Neural cell (in vitro differentiated cells): ENCODE results near the gene SLC6A17. TPM values are rescaled to one million over a fixed set of nuclear protein-coding genes. Genes with fewer than 3 reads are reported as not detected.
A peak's percentile ranks its signal among the peaks of the same experiment; 100 is the strongest.

Experiments used
- H2AFZ ChIP-seq: fragments of 200-600, 300-800 bp; sonication (generic), shearing (Covaris generic); 2 replicates; pipeline ENCODE4 v1.6.0; 2014; ENCODE audit warnings: low read depth, mild to moderate bottlenecking, antibody characterized with exemption, low read length, moderate library complexity
- H3F3A ChIP-seq: fragments of 200-600 bp; shearing (Covaris generic); 2 replicates; pipeline ENCODE4 v1.6.1; 2016; ENCODE audit warnings: mild to moderate bottlenecking, moderate library complexity, mixed read lengths, antibody characterized with exemption, low read length; ENCODE audit not compliant: insufficient read depth, poor library complexity, severe bottlenecking
- H3K27ac ChIP-seq: fragments of 200-600, 300-800 bp; sonication (generic), shearing (Covaris generic); 2 replicates; pipeline ENCODE4 v1.5.1; 2014; ENCODE audit warnings: mild to moderate bottlenecking, low read length, moderate library complexity
- H3K27me3 ChIP-seq: fragments of 300-800, 200-600 bp; sonication (generic), shearing (Covaris generic); 2 replicates; pipeline ENCODE4 v1.6.0; 2014; ENCODE audit warnings: mild to moderate bottlenecking, low read depth, low read length, moderate library complexity; ENCODE audit not compliant: insufficient read depth
- H3K36me3 ChIP-seq: fragments of 300-800, 200-600 bp; sonication (generic), shearing (Covaris generic); 2 replicates; pipeline ENCODE4 v1.5.1; 2014; ENCODE audit warnings: mild to moderate bottlenecking, antibody characterized with exemption, low read length, moderate library complexity; ENCODE audit not compliant: insufficient read depth
- H3K4me2 ChIP-seq: fragments of 300-800, 200-600 bp; sonication (generic), shearing (Covaris generic); 2 replicates; pipeline ENCODE4 v1.6.0; 2014; ENCODE audit warnings: mild to moderate bottlenecking, low read length
- H3K4me3 ChIP-seq: fragments of 300-800, 200-600 bp; sonication (generic), shearing (Covaris generic); 2 replicates; pipeline ENCODE4 v1.5.1; 2014; ENCODE audit warnings: mild to moderate bottlenecking, low read length, moderate library complexity
- H3K79me2 ChIP-seq: fragments of 200-600 bp; shearing (Covaris generic); replicated peaks from 2 replicates; pipeline ENCODE4 v1.6.0; 2014; ENCODE audit warnings: mild to moderate bottlenecking, low read length, moderate library complexity; ENCODE audit not compliant: insufficient read depth
- H3K9ac ChIP-seq: fragments of 300-800, 200-600 bp; sonication (generic), shearing (Covaris generic); 2 replicates; pipeline ENCODE4 v1.6.1; 2016; ENCODE audit warnings: mild to moderate bottlenecking, low read length, mixed read lengths
- H3K9me2 ChIP-seq: fragments of 200-600 bp; shearing (Covaris generic); 2 replicates; pipeline ENCODE4 v1.6.1; 2016; ENCODE audit warnings: mild to moderate bottlenecking, low read length, mixed read lengths; ENCODE audit not compliant: insufficient read depth
- H3K9me3 ChIP-seq: fragments of 200-600, 300-800 bp; sonication (generic), shearing (Covaris generic); 2 replicates; pipeline ENCODE4 v1.6.1; 2016; ENCODE audit warnings: mild to moderate bottlenecking, mixed run types, low read length, moderate library complexity, mixed read lengths
- H4K20me1 ChIP-seq: fragments of 200-600 bp; shearing (Covaris generic); 2 replicates; pipeline ENCODE4 v1.6.1; 2016; ENCODE audit warnings: mild to moderate bottlenecking, mixed run types; ENCODE audit not compliant: insufficient read depth
- CTCF ChIP-seq: fragments of 450-650 bp; IDR thresholded peaks from 2 replicates; pipeline ENCODE4 v1.5.1; 2014; ENCODE audit warnings: antibody characterized with exemption, mild to moderate bottlenecking, moderate library complexity; ENCODE audit not compliant: poor library complexity, severe bottlenecking
- EP300 ChIP-seq: fragments of 450-650 bp; conservative IDR thresholded peaks from 2 replicates; pipeline ENCODE4 v1.6.1; 2014; ENCODE audit warnings: antibody characterized with exemption, mild to moderate bottlenecking, moderate library complexity; ENCODE audit not compliant: poor library complexity, severe bottlenecking
- EZH2 ChIP-seq: fragments of 200-600, 300-800 bp; shearing (Covaris generic), sonication (generic); IDR thresholded peaks from 2 replicates; pipeline ENCODE4 v1.6.1; 2014; ENCODE audit warnings: antibody characterized with exemption, low read length, borderline replicate concordance, mild to moderate bottlenecking; ENCODE audit not compliant: insufficient read depth, poor library complexity, severe bottlenecking
- MXI1 ChIP-seq: fragments of 450-650 bp; conservative IDR thresholded peaks from 2 replicates; pipeline ENCODE4 v1.6.1; 2014; ENCODE audit warnings: antibody characterized with exemption, mild to moderate bottlenecking; ENCODE audit not compliant: poor library complexity, severe bottlenecking
- POLR2AphosphoS5 ChIP-seq: IDR thresholded peaks from 2 replicates; pipeline ENCODE4 v1.6.1; 2012
- RAD21 ChIP-seq: fragments of 450-650 bp; conservative IDR thresholded peaks from 2 replicates; pipeline ENCODE4 v1.6.1; 2014; ENCODE audit warnings: antibody characterized with exemption, mild to moderate bottlenecking, moderate library complexity
- REST ChIP-seq: IDR thresholded peaks from 2 replicates; pipeline ENCODE4 v1.6.1; 2012; ENCODE audit warnings: borderline replicate concordance
- SMC3 ChIP-seq: fragments of 450-650 bp; conservative IDR thresholded peaks from 2 replicates; pipeline ENCODE4 v1.6.1; 2014; ENCODE audit warnings: antibody characterized with exemption, mild to moderate bottlenecking, moderate library complexity; ENCODE audit not compliant: poor library complexity
- TAF1 ChIP-seq: IDR thresholded peaks from 2 replicates; pipeline ENCODE4 v1.6.1; 2012; ENCODE audit warnings: low read depth
- polyA plus RNA-seq: library from polyadenylated mRNA; depleted of rRNA; stranded (reverse); fragments of >200 nt; gene quantifications from 2 replicates; pipeline ENCODE4 v1.2.3, GENCODE V29; 2014

SLC6A17 gene
- polyA plus RNA-seq, 1 donor from 2014 or later = 3.5 TPM

- TF ChIP-seq EZH2 (no peak), RAD21 (no peak)
These were observed 15.0 kb upstream of the SLC6A17 start (continued) for GRCh38 chr1:110135246-110135645.

GRCh38 chr1:110135666-110136065 is 14.6 kb upstream of the SLC6A17 start:
- TF ChIP-seq EP300 = no peak
- TF ChIP-seq SMC3 = no peak
- no peak for TF ChIP-seq MXI1
- no peak for TF ChIP-seq CTCF
- TF ChIP-seq POLR2AphosphoS5 = no peak
- no peak for TF ChIP-seq TAF1
- no peak for TF ChIP-seq REST
- TF ChIP-seq EZH2 = no peak
- TF ChIP-seq RAD21 = no peak
- Histone ChIP-seq H3K4me2 (peak overlapping the region; percentile 60), H3K79me2 (no peaks in the 10 kb centered on the region), H3K27me3 (no peaks in the 10 kb centered on the region), H3K27ac (peak overlapping the region; percentile 99), H2AFZ (no peak overlapping the region), H3K36me3 (no peaks in the 10 kb centered on the region), H3K4me3 (peak overlapping the region; percentile 59), H4K20me1 (no peaks in the 10 kb centered on the region), H3F3A (peaks cover 7% of the 10 kb centered on the region), H3K9ac (peak overlapping the region; percentile 77), H3K9me3 (no peaks in the 10 kb centered on the region), H3K9me2 (no peaks in the 10 kb centered on the region)

GRCh38 chr1:110136911-110137310 is 13.4 kb upstream of the SLC6A17 start:
- Histone ChIP-seq H3K27me3 (no peaks in the 10 kb centered on the region), H3K27ac (peak overlapping the region; percentile 99), H3K79me2 (no peaks in the 10 kb centered on the region), H3F3A (peaks cover 7% of the 10 kb centered on the region), H3K36me3 (no peaks in the 10 kb centered on the region), H4K20me1 (no peaks in the 10 kb centered on the region), H2AFZ (peak overlapping the region; percentile 34), H3K9me3 (no peaks in the 10 kb centered on the region), H3K9ac (peak overlapping the region; percentile 77), H3K4me2 (peak overlapping the region; percentile 90), H3K9me2 (no peaks in the 10 kb centered on the region), H3K4me3 (peak overlapping the region; percentile 59)
- TF ChIP-seq SMC3 = peak; percentile 61
- TF ChIP-seq EZH2 = no peak
- peak; percentile 53 for TF ChIP-seq MXI1
- peak; percentile 96 for TF ChIP-seq EP300
- TF ChIP-seq CTCF = peak; percentile 10
- peak; percentile 88 for TF ChIP-seq POLR2AphosphoS5
- no peak for TF ChIP-seq TAF1
- TF ChIP-seq REST = peak; percentile 88
- peak; percentile 65 for TF ChIP-seq RAD21
